ENCODE measurements around the gene PPP2R5D. TPM values are rescaled to one million over a fixed set of nuclear protein-coding genes. Genes with fewer than 3 reads are reported as not detected.

Gene PPP2R5D
- total and polyA plus RNA-seq, 2 of the 8 experiments (the other 6 are each of a cell fraction or from before 2014, with no cell fraction given) = 52.1 to 55.7 TPM

DNA sequence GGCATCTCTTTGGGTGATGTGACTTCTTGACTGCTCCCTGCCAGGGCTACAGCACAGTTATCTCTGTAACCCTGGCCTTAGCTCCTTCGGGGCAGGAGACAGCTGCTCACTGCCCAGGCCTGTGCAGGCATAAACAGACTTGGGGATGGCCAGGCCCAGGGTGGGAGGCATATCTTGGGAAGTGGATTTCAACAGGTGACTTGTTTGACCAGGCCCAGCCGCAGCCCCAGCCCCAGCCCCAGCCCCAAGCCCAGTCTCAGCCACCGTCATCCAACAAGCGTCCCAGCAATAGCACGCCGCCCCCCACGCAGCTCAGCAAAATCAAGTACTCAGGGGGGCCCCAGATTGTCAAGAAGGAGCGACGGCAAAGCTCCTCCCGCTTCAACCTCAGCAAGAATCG lies 21.9 kb downstream of the PPP2R5D start (continued):
- TF ChIP-seq, protein P1, sequence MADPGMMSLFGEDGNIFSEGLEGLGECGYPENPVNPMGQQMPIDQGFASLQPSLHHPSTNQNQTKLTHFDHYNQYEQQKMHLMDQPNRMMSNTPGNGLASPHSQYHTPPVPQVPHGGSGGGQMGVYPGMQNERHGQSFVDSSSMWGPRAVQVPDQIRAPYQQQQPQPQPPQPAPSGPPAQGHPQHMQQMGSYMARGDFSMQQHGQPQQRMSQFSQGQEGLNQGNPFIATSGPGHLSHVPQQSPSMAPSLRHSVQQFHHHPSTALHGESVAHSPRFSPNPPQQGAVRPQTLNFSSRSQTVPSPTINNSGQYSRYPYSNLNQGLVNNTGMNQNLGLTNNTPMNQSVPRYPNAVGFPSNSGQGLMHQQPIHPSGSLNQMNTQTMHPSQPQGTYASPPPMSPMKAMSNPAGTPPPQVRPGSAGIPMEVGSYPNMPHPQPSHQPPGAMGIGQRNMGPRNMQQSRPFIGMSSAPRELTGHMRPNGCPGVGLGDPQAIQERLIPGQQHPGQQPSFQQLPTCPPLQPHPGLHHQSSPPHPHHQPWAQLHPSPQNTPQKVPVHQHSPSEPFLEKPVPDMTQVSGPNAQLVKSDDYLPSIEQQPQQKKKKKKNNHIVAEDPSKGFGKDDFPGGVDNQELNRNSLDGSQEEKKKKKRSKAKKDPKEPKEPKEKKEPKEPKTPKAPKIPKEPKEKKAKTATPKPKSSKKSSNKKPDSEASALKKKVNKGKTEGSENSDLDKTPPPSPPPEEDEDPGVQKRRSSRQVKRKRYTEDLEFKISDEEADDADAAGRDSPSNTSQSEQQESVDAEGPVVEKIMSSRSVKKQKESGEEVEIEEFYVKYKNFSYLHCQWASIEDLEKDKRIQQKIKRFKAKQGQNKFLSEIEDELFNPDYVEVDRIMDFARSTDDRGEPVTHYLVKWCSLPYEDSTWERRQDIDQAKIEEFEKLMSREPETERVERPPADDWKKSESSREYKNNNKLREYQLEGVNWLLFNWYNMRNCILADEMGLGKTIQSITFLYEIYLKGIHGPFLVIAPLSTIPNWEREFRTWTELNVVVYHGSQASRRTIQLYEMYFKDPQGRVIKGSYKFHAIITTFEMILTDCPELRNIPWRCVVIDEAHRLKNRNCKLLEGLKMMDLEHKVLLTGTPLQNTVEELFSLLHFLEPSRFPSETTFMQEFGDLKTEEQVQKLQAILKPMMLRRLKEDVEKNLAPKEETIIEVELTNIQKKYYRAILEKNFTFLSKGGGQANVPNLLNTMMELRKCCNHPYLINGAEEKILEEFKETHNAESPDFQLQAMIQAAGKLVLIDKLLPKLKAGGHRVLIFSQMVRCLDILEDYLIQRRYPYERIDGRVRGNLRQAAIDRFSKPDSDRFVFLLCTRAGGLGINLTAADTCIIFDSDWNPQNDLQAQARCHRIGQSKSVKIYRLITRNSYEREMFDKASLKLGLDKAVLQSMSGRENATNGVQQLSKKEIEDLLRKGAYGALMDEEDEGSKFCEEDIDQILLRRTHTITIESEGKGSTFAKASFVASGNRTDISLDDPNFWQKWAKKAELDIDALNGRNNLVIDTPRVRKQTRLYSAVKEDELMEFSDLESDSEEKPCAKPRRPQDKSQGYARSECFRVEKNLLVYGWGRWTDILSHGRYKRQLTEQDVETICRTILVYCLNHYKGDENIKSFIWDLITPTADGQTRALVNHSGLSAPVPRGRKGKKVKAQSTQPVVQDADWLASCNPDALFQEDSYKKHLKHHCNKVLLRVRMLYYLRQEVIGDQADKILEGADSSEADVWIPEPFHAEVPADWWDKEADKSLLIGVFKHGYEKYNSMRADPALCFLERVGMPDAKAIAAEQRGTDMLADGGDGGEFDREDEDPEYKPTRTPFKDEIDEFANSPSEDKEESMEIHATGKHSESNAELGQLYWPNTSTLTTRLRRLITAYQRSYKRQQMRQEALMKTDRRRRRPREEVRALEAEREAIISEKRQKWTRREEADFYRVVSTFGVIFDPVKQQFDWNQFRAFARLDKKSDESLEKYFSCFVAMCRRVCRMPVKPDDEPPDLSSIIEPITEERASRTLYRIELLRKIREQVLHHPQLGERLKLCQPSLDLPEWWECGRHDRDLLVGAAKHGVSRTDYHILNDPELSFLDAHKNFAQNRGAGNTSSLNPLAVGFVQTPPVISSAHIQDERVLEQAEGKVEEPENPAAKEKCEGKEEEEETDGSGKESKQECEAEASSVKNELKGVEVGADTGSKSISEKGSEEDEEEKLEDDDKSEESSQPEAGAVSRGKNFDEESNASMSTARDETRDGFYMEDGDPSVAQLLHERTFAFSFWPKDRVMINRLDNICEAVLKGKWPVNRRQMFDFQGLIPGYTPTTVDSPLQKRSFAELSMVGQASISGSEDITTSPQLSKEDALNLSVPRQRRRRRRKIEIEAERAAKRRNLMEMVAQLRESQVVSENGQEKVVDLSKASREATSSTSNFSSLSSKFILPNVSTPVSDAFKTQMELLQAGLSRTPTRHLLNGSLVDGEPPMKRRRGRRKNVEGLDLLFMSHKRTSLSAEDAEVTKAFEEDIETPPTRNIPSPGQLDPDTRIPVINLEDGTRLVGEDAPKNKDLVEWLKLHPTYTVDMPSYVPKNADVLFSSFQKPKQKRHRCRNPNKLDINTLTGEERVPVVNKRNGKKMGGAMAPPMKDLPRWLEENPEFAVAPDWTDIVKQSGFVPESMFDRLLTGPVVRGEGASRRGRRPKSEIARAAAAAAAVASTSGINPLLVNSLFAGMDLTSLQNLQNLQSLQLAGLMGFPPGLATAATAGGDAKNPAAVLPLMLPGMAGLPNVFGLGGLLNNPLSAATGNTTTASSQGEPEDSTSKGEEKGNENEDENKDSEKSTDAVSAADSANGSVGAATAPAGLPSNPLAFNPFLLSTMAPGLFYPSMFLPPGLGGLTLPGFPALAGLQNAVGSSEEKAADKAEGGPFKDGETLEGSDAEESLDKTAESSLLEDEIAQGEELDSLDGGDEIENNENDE (IDR thresholded peaks at IDR 0.05; ENCODE audit: insufficient replicate concordance, low read length) = no peak
- TF ChIP-seq HDAC2 (IDR thresholded peaks at IDR 0.05; ENCODE audit: borderline replicate concordance in 1 of 2, low read depth in 2 of 2, low read length in 2 of 2) (no peak), SP4 (IDR thresholded peaks at IDR 0.05; ENCODE audit: low read length) (no peak), NRF1 (IDR thresholded peaks at IDR 0.05; ENCODE audit: low read depth, low read length) (no peak), RFX5 (IDR thresholded peaks at IDR 0.05; ENCODE audit: borderline replicate concordance, low read depth, low read length) (no peak), ZNF274 (IDR thresholded peaks at IDR 0.05; ENCODE audit: borderline replicate concordance, extremely low read depth, low read length) (no peak), MAFK (IDR thresholded peaks at IDR 0.05; ENCODE audit: low read depth, low read length) (no peak), SRF (IDR thresholded peaks at IDR 0.05; ENCODE audit: low read depth, low read length) (no peak), TCF12 (IDR thresholded peaks at IDR 0.05; ENCODE audit: low read depth, low read length) (no peak), CBX5 (IDR thresholded peaks at IDR 0.05; ENCODE audit: low read depth, low read length) (no peak), POLR2A (IDR thresholded peaks at IDR 0.05; ENCODE audit: control extremely low read depth in 1 of 2, low read depth in 2 of 2, low read length in 2 of 2) (no peak)
- TF ChIP-seq, protein P2, sequence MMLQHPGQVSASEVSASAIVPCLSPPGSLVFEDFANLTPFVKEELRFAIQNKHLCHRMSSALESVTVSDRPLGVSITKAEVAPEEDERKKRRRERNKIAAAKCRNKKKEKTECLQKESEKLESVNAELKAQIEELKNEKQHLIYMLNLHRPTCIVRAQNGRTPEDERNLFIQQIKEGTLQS (IDR thresholded peaks at IDR 0.05; ENCODE audit: insufficient read depth, low read depth, low read length) = no peak

All from H1 (cell line).